Measurements from ENCODE around the gene ZDHHC12. TPM values are rescaled to one million over a fixed set of nuclear protein-coding genes. Genes with fewer than 3 reads are reported as not detected.

Gene ZDHHC12
- total RNA-seq, 1 experiment from 2014 or later, result 39.7 TPM

- TF ChIP-seq ZBTB21 (CRISPR knock-in tag; IDR thresholded peaks at IDR 0.05; ENCODE audit: borderline replicate concordance), result no peak
- TF ChIP-seq ZNF416 (CRISPR knock-in tag; IDR thresholded peaks at IDR 0.05), result no peak
- TF ChIP-seq HMGA2 (CRISPR knock-in tag; IDR thresholded peaks at IDR 0.05), result no peak
- no peak for TF ChIP-seq TEAD1 (CRISPR knock-in tag; IDR thresholded peaks at IDR 0.05)
- TF ChIP-seq, protein P1, sequence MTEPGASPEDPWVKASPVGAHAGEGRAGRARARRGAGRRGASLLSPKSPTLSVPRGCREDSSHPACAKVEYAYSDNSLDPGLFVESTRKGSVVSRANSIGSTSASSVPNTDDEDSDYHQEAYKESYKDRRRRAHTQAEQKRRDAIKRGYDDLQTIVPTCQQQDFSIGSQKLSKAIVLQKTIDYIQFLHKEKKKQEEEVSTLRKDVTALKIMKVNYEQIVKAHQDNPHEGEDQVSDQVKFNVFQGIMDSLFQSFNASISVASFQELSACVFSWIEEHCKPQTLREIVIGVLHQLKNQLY (CRISPR knock-in tag; IDR thresholded peaks at IDR 0.05), result no peak
- TF ChIP-seq CBFB (CRISPR knock-in tag; IDR thresholded peaks at IDR 0.05; ENCODE audit: low read depth), result no peak
- TF ChIP-seq ARID4B (CRISPR knock-in tag; IDR thresholded peaks at IDR 0.05; ENCODE audit: borderline replicate concordance), result no peak
- TF ChIP-seq E2F5 (CRISPR knock-in tag; IDR thresholded peaks at IDR 0.05), result no peak
- TF ChIP-seq SMAD3 (CRISPR knock-in tag; IDR thresholded peaks at IDR 0.05; ENCODE audit: borderline replicate concordance), result no peak
- no peak for TF ChIP-seq ETV6 (CRISPR knock-in tag; IDR thresholded peaks at IDR 0.05)
- peak overlapping the region; percentile 65 for H3K27ac Mint-ChIP-seq
- H3K27me3 Mint-ChIP-seq (ENCODE audit: low read depth), result no peaks in the 10 kb centered on the region
- ATAC-seq (no peak), DNase-seq (ENCODE audit: low spot score) (no peak)
- H3K4me3 Mint-ChIP-seq, result no peak overlapping the region
- peaks cover 11% of the 10 kb centered on the region for H3K4me1 Mint-ChIP-seq
- H3K9me3 Mint-ChIP-seq, result no peaks in the 10 kb centered on the region
- no peaks in the 10 kb centered on the region for H3K36me3 Mint-ChIP-seq
- CTCF ChIA-PET, result interaction anchor here (0.7 to 1.1 kb wide), 3 partner anchors 9 to 12 kb away, joined by 3 to 4 read pairs (median 3); no protein-coding TSS in a partner anchor
- POLR2A ChIA-PET, result no interaction called here
These were observed 5.4 kb upstream of the ZDHHC12 start for GRCh38 chr9:128729302-128729701.

- H3K36me3 Mint-ChIP-seq, result no peaks in the 10 kb centered on the region
- H3K9me3 Mint-ChIP-seq, result no peaks in the 10 kb centered on the region
- no peak for TF ChIP-seq GTF2I (CRISPR knock-in tag; conservative IDR thresholded peaks at IDR 0.05)
- TF ChIP-seq E2F5 (CRISPR knock-in tag; IDR thresholded peaks at IDR 0.05), result no peak
- H3K4me3 Mint-ChIP-seq, result no peak overlapping the region
- CTCF ChIA-PET, result interaction anchor here (1.1 kb wide), 1 partner anchor 8 kb away, joined by 3 read pairs; no protein-coding TSS in a partner anchor
- POLR2A ChIA-PET, result no interaction called here
- DNase-seq (ENCODE audit: low spot score), result no peak
- H3K27me3 Mint-ChIP-seq (ENCODE audit: low read depth), result no peaks in the 10 kb centered on the region
- no peak overlapping the region for H3K27ac Mint-ChIP-seq
- ATAC-seq, result no peak
- H3K4me1 Mint-ChIP-seq, result peaks cover 9% of the 10 kb centered on the region
These were observed 4.4 kb upstream of the ZDHHC12 start for GRCh38 chr9:128728298-128728697.

- ChIA-PET CTCF (no interaction called here), POLR2A (no interaction called here)
- H3K4me3 Mint-ChIP-seq, result no peak overlapping the region
- DNase-seq (ENCODE audit: low spot score) (no peak), ATAC-seq (no peak)
- H3K36me3 Mint-ChIP-seq, result no peaks in the 10 kb centered on the region
- 0 out of 2 replicates have a peak overlapping the region, but pooled peaks have one; percentile 36 for H3K27ac Mint-ChIP-seq
- peaks cover 13% of the 10 kb centered on the region for H3K4me1 Mint-ChIP-seq
- TF ChIP-seq, protein P2, sequence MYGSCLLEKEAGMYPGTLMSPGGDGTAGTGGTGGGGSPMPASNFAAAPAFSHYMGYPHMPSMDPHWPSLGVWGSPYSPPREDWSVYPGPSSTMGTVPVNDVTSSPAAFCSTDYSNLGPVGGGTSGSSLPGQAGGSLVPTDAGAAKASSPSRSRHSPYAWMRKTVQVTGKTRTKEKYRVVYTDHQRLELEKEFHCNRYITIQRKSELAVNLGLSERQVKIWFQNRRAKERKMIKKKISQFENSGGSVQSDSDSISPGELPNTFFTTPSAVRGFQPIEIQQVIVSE (CRISPR knock-in tag; IDR thresholded peaks at IDR 0.05; ENCODE audit: borderline replicate concordance), result no peak
- TF ChIP-seq ZNF121 (CRISPR knock-in tag; IDR thresholded peaks at IDR 0.05), result peak; percentile 27; the same call in 1 of the 2 replicates
- no peaks in the 10 kb centered on the region for H3K9me3 Mint-ChIP-seq
- no peaks in the 10 kb centered on the region for H3K27me3 Mint-ChIP-seq (ENCODE audit: low read depth)
These were observed 3.8 kb upstream of the ZDHHC12 start for GRCh38 chr9:128727640-128728248.
